ENCODE results near the gene ADRM1.

The ADRM1 gene

DNA sequence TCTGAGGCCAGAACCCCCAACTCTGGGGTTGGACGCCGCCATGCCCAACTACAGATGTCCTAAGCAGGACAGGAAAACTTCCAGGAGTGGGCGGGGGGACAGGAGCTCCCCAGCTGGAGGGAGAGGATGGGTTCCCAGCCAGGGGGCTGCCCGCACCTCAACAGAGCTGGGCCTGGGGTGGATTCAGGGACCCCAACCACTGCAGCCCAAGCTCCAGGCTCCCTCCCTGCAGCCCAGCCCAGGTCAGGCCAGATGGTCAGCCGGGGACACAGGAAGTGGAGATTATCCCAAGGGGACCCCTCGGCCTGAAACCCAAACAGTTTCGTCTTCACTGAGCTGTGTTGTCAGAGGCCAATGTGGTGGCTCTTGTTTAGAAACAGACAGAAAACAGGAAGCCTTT is 54.9 kb downstream of the ADRM1 start:
- DNase-seq = no peak

Measured in NK-92 treated with Interleukin-12 subunit alpha and Interleukin-12 subunit beta, amount 100 ng/mL, for 24 hours (cell line).